Measurements from ENCODE around the gene CIC. TPM values are rescaled to one million over a fixed set of nuclear protein-coding genes. Genes with fewer than 3 reads are reported as not detected.

Gene CIC
- polyA plus RNA-seq, 1 experiment: 2.9 TPM

DNA sequence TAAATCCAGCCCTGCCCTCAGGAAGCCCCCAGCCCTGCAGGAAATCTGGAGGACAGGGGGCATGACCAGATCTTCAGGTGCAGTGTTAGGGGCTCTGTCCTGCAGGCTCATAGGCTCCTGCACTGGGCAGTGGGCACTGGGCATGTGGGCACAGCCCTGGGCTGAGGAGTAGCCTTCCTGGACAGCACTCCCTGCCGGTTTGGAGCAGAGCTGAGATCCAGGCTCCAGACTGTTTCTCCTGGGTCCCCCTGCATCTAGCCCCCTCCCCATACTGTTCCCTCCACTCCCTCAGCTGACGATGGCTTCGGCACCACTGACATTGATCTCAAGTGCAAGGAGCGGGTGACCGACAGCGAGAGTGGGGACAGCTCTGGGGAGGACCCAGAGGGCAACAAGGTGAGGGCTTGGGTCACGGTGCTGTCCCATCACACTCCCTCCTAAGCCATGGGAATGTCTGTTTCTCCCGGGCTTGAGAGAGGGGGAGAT lies 20.5 kb downstream of the CIC start:
- POLR2A ChIA-PET: no interaction called here
- CTCF ChIA-PET: interaction anchor here (1.0 kb wide), 1 partner anchor 10 kb away, joined by 4 read pairs; no protein-coding TSS in a partner anchor
- TF ChIP-seq, protein P1, sequence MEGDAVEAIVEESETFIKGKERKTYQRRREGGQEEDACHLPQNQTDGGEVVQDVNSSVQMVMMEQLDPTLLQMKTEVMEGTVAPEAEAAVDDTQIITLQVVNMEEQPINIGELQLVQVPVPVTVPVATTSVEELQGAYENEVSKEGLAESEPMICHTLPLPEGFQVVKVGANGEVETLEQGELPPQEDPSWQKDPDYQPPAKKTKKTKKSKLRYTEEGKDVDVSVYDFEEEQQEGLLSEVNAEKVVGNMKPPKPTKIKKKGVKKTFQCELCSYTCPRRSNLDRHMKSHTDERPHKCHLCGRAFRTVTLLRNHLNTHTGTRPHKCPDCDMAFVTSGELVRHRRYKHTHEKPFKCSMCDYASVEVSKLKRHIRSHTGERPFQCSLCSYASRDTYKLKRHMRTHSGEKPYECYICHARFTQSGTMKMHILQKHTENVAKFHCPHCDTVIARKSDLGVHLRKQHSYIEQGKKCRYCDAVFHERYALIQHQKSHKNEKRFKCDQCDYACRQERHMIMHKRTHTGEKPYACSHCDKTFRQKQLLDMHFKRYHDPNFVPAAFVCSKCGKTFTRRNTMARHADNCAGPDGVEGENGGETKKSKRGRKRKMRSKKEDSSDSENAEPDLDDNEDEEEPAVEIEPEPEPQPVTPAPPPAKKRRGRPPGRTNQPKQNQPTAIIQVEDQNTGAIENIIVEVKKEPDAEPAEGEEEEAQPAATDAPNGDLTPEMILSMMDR (IDR thresholded peaks at IDR 0.05; ENCODE audit: low read depth, low read length): no peak

DNA sequence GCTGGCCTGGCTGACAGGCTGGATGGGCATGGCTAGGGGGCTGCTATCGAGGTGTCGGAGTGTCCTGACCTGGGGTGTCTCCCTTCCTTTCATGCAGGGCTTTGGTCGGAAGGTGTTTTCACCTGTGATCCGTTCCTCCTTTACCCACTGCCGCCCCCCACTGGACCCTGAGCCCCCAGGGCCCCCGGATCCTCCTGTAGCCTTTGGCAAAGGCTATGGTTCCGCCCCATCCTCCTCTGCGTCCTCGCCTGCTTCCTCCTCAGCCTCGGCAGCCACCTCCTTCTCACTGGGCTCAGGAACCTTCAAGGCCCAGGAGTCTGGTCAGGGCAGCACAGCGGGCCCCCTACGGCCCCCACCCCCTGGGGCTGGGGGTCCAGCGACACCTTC lies 21.1 kb downstream of the CIC start:
- H3K4me3 ChIP-seq (ENCODE audit: low read depth, low read length): no peak overlapping the region
- CTCF ChIA-PET: interaction anchor here (1.0 kb wide), 1 partner anchor 11 kb away, joined by 4 read pairs; no protein-coding TSS in a partner anchor
- DNase-seq (ENCODE audit: low read depth, low spot score): no peak
- no peaks in the 10 kb centered on the region; the same call in 1 of the 2 replicates for H3K9me3 ChIP-seq (ENCODE audit: control insufficient read depth, insufficient read depth, low read length)
- H3K27ac ChIP-seq (ENCODE audit: low read depth, low read length): no peak overlapping the region
- TF ChIP-seq, protein P1 (IDR thresholded peaks at IDR 0.05; ENCODE audit: low read depth, low read length): no peak
- no peaks in the 10 kb centered on the region for H3K27me3 ChIP-seq (ENCODE audit: control insufficient read depth, insufficient read depth, low read length)
- POLR2A ChIA-PET: no interaction called here

More for the DNA sequence above, 20.5 kb downstream of the CIC start:
- Histone ChIP-seq H3K9me3 (ENCODE audit: control insufficient read depth, insufficient read depth, low read length) (no peaks in the 10 kb centered on the region; the same call in 1 of the 2 replicates), H3K27me3 (ENCODE audit: control insufficient read depth, insufficient read depth, low read length) (no peaks in the 10 kb centered on the region), H3K27ac (ENCODE audit: low read depth, low read length) (no peak overlapping the region), H3K4me3 (ENCODE audit: low read depth, low read length) (no peak overlapping the region)
- no peak for DNase-seq (ENCODE audit: low read depth, low spot score)

DNA sequence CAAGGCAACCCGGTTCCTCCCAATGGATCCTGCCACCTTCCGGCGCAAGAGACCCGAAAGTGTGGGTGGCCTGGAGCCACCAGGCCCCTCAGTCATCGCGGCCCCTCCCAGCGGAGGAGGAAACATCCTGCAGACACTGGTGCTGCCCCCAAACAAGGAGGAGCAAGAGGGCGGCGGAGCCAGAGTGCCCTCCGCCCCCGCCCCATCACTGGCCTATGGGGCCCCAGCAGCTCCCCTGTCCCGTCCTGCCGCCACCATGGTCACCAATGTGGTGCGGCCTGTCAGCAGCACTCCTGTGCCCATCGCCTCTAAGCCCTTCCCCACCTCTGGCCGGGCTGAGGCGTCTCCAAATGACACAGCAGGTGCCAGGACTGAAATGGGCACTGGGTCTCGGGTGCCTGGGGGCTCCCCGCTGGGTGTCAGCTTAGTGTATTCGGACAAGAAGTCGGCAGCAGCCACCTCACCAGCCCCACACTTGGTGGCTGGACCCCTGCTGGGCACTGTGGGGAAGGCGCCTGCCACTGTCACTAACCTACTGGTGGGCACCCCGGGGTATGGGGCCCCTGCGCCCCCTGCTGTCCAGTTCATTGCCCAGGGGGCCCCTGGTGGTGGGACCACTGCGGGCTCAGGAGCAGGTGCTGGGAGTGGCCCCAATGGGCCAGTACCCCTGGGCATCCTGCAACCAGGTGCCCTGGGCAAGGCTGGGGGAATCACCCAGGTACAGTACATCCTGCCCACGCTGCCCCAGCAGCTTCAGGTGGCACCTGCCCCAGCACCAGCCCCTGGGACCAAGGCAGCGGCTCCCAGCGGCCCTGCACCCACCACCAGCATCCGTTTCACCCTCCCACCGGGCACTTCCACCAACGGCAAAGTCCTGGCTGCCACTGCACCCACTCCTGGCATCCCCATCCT lies 21.7 kb downstream of the CIC start:
- Histone ChIP-seq H3K27ac (ENCODE audit: low read depth, low read length) (no peak overlapping the region), H3K9me3 (ENCODE audit: control insufficient read depth, insufficient read depth, low read length) (no peaks in the 10 kb centered on the region; the same call in 1 of the 2 replicates), H3K4me3 (ENCODE audit: low read depth, low read length) (no peak overlapping the region), H3K27me3 (ENCODE audit: control insufficient read depth, insufficient read depth, low read length) (no peaks in the 10 kb centered on the region)
- no peak for DNase-seq (ENCODE audit: low read depth, low spot score)
- ChIA-PET POLR2A (no interaction called here), CTCF (interaction anchor here (1.0 kb wide), 1 partner anchor 11 kb away, joined by 4 read pairs; no protein-coding TSS in a partner anchor)
- TF ChIP-seq, protein P1 (IDR thresholded peaks at IDR 0.05; ENCODE audit: low read depth, low read length): peak; percentile 60

DNA sequence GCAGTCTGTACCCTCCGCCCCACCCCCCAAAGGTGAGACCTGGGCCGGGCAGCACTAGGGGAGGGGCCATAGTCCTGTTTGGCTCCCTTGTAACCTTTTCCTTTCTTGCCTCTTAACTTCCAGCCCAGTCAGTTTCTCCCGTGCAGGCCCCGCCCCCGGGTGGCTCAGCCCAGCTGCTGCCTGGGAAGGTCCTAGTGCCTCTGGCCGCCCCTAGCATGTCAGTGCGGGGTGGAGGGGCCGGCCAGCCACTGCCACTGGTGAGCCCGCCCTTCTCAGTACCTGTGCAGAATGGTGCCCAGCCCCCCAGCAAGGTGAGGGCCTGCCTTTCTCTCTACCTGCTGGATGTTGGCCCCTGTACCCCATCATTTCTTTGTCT lies 22.4 kb downstream of the CIC start:
- no peaks in the 10 kb centered on the region for H3K27me3 ChIP-seq (ENCODE audit: control insufficient read depth, insufficient read depth, low read length)
- no peak for DNase-seq (ENCODE audit: low read depth, low spot score)
- H3K4me3 ChIP-seq (ENCODE audit: low read depth, low read length): no peak overlapping the region
- TF ChIP-seq, protein P1 (IDR thresholded peaks at IDR 0.05; ENCODE audit: low read depth, low read length): no peak
- H3K9me3 ChIP-seq (ENCODE audit: control insufficient read depth, insufficient read depth, low read length): no peaks in the 10 kb centered on the region; the same call in 1 of the 2 replicates
- no peak overlapping the region for H3K27ac ChIP-seq (ENCODE audit: low read depth, low read length)
- ChIA-PET CTCF (no interaction called here), POLR2A (no interaction called here)
